Measurements from ENCODE around the gene SOS2.

SOS2 gene

GRCh38 chr14:50222055-50222613 is 9.2 kb downstream of the SOS2 start:
- Histone ChIP-seq H2BK5ac (ENCODE audit: low read depth, low read length, poor library complexity, severe bottlenecking) (no peak overlapping the region), H3K9ac (ENCODE audit: low read length) (no peak overlapping the region), H3K9me3 (ENCODE audit: control insufficient read depth, low read length) (no peaks in the 10 kb centered on the region), H3K23ac (ENCODE audit: low read length in 2 of 2) (no peak overlapping the region), H4K8ac (ENCODE audit: low read length) (no peak overlapping the region), H2BK120ac (ENCODE audit: low read depth, low read length) (no peak overlapping the region), H4K91ac (ENCODE audit: low read length) (no peak overlapping the region), H3K79me1 (replicated peaks; ENCODE audit: low read length, poor library complexity, severe bottlenecking) (peaks cover 7% of the 10 kb centered on the region), H3K27me3 (ENCODE audit: control insufficient read depth in 1 of 2, insufficient read depth in 1 of 2, low read length in 2 of 2) (no peaks in the 10 kb centered on the region), H3K18ac (ENCODE audit: low read depth in 1 of 2, low read length in 2 of 2) (no peak overlapping the region), H2BK12ac (ENCODE audit: low read length in 2 of 2) (no peak overlapping the region), H2AFZ (ENCODE audit: low read depth, low read length) (no peak overlapping the region), H3K4me3 (ENCODE audit: insufficient read depth in 1 of 2, low read depth in 1 of 2, low read length in 2 of 2) (no peak overlapping the region), H3K4me2 (ENCODE audit: low read length, poor library complexity, severe bottlenecking) (no peak overlapping the region), H3K27ac (ENCODE audit: low read length, poor library complexity, severe bottlenecking) (no peak overlapping the region), H3K36me3 (ENCODE audit: control insufficient read depth in 1 of 2, insufficient read depth in 2 of 2, low read depth in 1 of 2, low read length in 2 of 2) (no peaks in the 10 kb centered on the region), H3K4ac (ENCODE audit: low read depth in 1 of 2, low read length in 2 of 2) (no peak overlapping the region), H3K14ac (ENCODE audit: low read length in 2 of 2) (no peak overlapping the region), H2AK5ac (ENCODE audit: low read length, severe bottlenecking) (no peak overlapping the region), H3K4me1 (ENCODE audit: control insufficient read depth, insufficient read depth, low read depth, low read length) (peaks cover 2% of the 10 kb centered on the region), H2BK15ac (ENCODE audit: low read depth, poor library complexity, severe bottlenecking) (no peak overlapping the region)
- 95% methylated on average over 1 of the region's 1 CpG for WGBS
- DNase-seq: no peak

DNA sequence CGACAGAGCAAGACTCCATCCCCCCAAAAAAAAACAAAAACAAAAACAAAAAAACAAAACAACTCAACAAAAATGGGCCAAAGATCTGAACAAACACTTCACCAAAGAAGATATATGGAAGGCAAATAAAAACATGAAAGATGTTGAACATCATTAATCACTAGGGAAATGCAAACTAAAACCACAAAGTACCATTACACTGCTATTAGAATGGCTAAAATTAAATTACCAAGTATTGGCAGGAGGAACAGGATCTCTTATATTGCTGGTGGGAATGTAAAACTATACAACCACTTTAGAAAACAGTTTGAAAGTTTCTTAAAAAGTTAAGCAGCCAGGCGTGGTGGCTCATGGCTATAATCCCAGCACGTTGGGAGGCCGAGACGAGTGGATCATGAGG is 12.9 kb downstream of the SOS2 start:
- Histone ChIP-seq H2BK5ac (ENCODE audit: low read depth, low read length, poor library complexity, severe bottlenecking) (no peak overlapping the region), H3K4me3 (ENCODE audit: insufficient read depth in 1 of 2, low read depth in 1 of 2, low read length in 2 of 2) (no peak overlapping the region), H3K4ac (ENCODE audit: low read depth in 1 of 2, low read length in 2 of 2) (no peak overlapping the region), H3K14ac (ENCODE audit: low read length in 2 of 2) (no peak overlapping the region), H3K18ac (ENCODE audit: low read depth in 1 of 2, low read length in 2 of 2) (no peak overlapping the region), H2BK15ac (ENCODE audit: low read depth, poor library complexity, severe bottlenecking) (no peak overlapping the region), H2AFZ (ENCODE audit: low read depth, low read length) (no peak overlapping the region), H4K91ac (ENCODE audit: low read length) (no peak overlapping the region), H3K9me3 (ENCODE audit: control insufficient read depth, low read length) (no peaks in the 10 kb centered on the region), H3K4me2 (ENCODE audit: low read length, poor library complexity, severe bottlenecking) (no peak overlapping the region), H2BK12ac (ENCODE audit: low read length in 2 of 2) (no peak overlapping the region), H3K9ac (ENCODE audit: low read length) (no peak overlapping the region), H4K8ac (ENCODE audit: low read length) (no peak overlapping the region), H2AK5ac (ENCODE audit: low read length, severe bottlenecking) (no peak overlapping the region), H2BK120ac (ENCODE audit: low read depth, low read length) (no peak overlapping the region), H3K36me3 (ENCODE audit: control insufficient read depth in 1 of 2, insufficient read depth in 2 of 2, low read depth in 1 of 2, low read length in 2 of 2) (no peaks in the 10 kb centered on the region), H3K79me1 (replicated peaks; ENCODE audit: low read length, poor library complexity, severe bottlenecking) (peaks cover 6% of the 10 kb centered on the region), H3K27me3 (ENCODE audit: control insufficient read depth in 1 of 2, insufficient read depth in 1 of 2, low read length in 2 of 2) (no peaks in the 10 kb centered on the region), H3K4me1 (ENCODE audit: control insufficient read depth, insufficient read depth, low read depth, low read length) (no peaks in the 10 kb centered on the region), H3K27ac (ENCODE audit: low read length, poor library complexity, severe bottlenecking) (no peak overlapping the region), H3K23ac (ENCODE audit: low read length in 2 of 2) (no peak overlapping the region)
- 91% methylated on average over 4 of the region's 5 CpGs for whole genome bisulfite sequencing
- DNase-seq: no peak

- Histone ChIP-seq H3K79me1 (replicated peaks; ENCODE audit: low read length, poor library complexity, severe bottlenecking) (peaks cover 9% of the 10 kb centered on the region), H3K23ac (ENCODE audit: low read length in 2 of 2) (no peak overlapping the region), H3K36me3 (ENCODE audit: control insufficient read depth in 1 of 2, insufficient read depth in 2 of 2, low read depth in 1 of 2, low read length in 2 of 2) (no peaks in the 10 kb centered on the region), H2BK5ac (ENCODE audit: low read depth, low read length, poor library complexity, severe bottlenecking) (no peak overlapping the region), H3K18ac (ENCODE audit: low read depth in 1 of 2, low read length in 2 of 2) (no peak overlapping the region), H3K4me2 (ENCODE audit: low read length, poor library complexity, severe bottlenecking) (no peak overlapping the region), H3K27ac (ENCODE audit: low read length, poor library complexity, severe bottlenecking) (no peak overlapping the region), H2AFZ (ENCODE audit: low read depth, low read length) (no peak overlapping the region), H2AK5ac (ENCODE audit: low read length, severe bottlenecking) (no peak overlapping the region), H3K14ac (ENCODE audit: low read length in 2 of 2) (no peak overlapping the region), H3K9ac (ENCODE audit: low read length) (no peak overlapping the region), H2BK15ac (ENCODE audit: low read depth, poor library complexity, severe bottlenecking) (no peak overlapping the region), H3K4ac (ENCODE audit: low read depth in 1 of 2, low read length in 2 of 2) (no peak overlapping the region), H3K4me1 (ENCODE audit: control insufficient read depth, insufficient read depth, low read depth, low read length) (no peaks in the 10 kb centered on the region), H2BK120ac (ENCODE audit: low read depth, low read length) (no peak overlapping the region), H3K4me3 (ENCODE audit: insufficient read depth in 1 of 2, low read depth in 1 of 2, low read length in 2 of 2) (no peak overlapping the region), H4K91ac (ENCODE audit: low read length) (no peak overlapping the region), H3K9me3 (ENCODE audit: control insufficient read depth, low read length) (no peaks in the 10 kb centered on the region), H2BK12ac (ENCODE audit: low read length in 2 of 2) (no peak overlapping the region), H3K27me3 (ENCODE audit: control insufficient read depth in 1 of 2, insufficient read depth in 1 of 2, low read length in 2 of 2) (no peaks in the 10 kb centered on the region), H4K8ac (ENCODE audit: low read length) (no peak overlapping the region)
- no CpG with 5 or more reads among the region's 2 CpGs for WGBS
- no peak for DNase-seq
Measured at GRCh38 chr14:50215416-50215815, 16.0 kb downstream of the SOS2 start.

DNA sequence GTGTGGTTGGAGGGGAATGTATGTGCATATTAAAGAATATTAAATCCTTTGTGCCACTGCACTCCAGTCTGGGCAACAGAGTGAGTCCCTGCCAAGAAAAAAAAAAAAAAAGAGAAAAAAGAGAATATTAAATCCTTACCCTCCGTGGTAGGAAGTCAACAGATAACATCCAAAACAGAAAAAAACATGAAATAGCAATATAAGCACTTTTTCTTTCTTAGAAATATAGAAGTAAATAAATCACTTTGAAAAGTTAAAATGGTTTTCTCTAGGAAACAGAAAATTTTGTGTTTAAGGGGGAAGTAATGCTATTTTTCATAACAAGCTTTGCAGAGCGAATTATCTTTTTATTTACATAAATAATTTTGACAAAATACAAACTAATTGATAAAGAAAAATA is 17.6 kb downstream of the SOS2 start:
- H3K18ac ChIP-seq (ENCODE audit: low read depth in 1 of 2, low read length in 2 of 2): no peak overlapping the region
- no peak overlapping the region for H3K9ac ChIP-seq (ENCODE audit: low read length)
- no peak overlapping the region for H3K4ac ChIP-seq (ENCODE audit: low read depth in 1 of 2, low read length in 2 of 2)
- no peak overlapping the region for H4K91ac ChIP-seq (ENCODE audit: low read length)
- no peaks in the 10 kb centered on the region for H3K27me3 ChIP-seq (ENCODE audit: control insufficient read depth in 1 of 2, insufficient read depth in 1 of 2, low read length in 2 of 2)
- H2AFZ ChIP-seq (ENCODE audit: low read depth, low read length): no peak overlapping the region
- H2BK5ac ChIP-seq (ENCODE audit: low read depth, low read length, poor library complexity, severe bottlenecking): no peak overlapping the region
- no peak overlapping the region for H2BK120ac ChIP-seq (ENCODE audit: low read depth, low read length)
- H2AK5ac ChIP-seq (ENCODE audit: low read length, severe bottlenecking): no peak overlapping the region
- DNase-seq: no peak
- H4K8ac ChIP-seq (ENCODE audit: low read length): no peak overlapping the region
- no peak overlapping the region for H3K14ac ChIP-seq (ENCODE audit: low read length in 2 of 2)
- no peak overlapping the region for H3K4me2 ChIP-seq (ENCODE audit: low read length, poor library complexity, severe bottlenecking)
- H3K27ac ChIP-seq (ENCODE audit: low read length, poor library complexity, severe bottlenecking): no peak overlapping the region
- no peak overlapping the region for H3K23ac ChIP-seq (ENCODE audit: low read length in 2 of 2)
- no CpG with 5 or more reads among the region's 2 CpGs for WGBS
- peaks cover 12% of the 10 kb centered on the region for H3K79me1 ChIP-seq (replicated peaks; ENCODE audit: low read length, poor library complexity, severe bottlenecking)
- no peak overlapping the region for H3K4me3 ChIP-seq (ENCODE audit: insufficient read depth in 1 of 2, low read depth in 1 of 2, low read length in 2 of 2)
- H3K36me3 ChIP-seq (ENCODE audit: control insufficient read depth in 1 of 2, insufficient read depth in 2 of 2, low read depth in 1 of 2, low read length in 2 of 2): no peaks in the 10 kb centered on the region
- no peaks in the 10 kb centered on the region for H3K9me3 ChIP-seq (ENCODE audit: control insufficient read depth, low read length)
- no peaks in the 10 kb centered on the region for H3K4me1 ChIP-seq (ENCODE audit: control insufficient read depth, insufficient read depth, low read depth, low read length)
- no peak overlapping the region for H2BK12ac ChIP-seq (ENCODE audit: low read length in 2 of 2)
- H2BK15ac ChIP-seq (ENCODE audit: low read depth, poor library complexity, severe bottlenecking): no peak overlapping the region

Measured in mesenchymal stem cell (in vitro differentiated cells and primary cell).